Central memory CD4-positive, alpha-beta T cell (primary cell): ENCODE data around the gene CISD3.
A peak's percentile ranks its signal among the peaks of the same experiment; 100 is the strongest.

Experiments used
- DNase-seq: peaks from one replicate; pipeline ENCODE4 v3.0.0; 2022

The CISD3 gene

GRCh38 chr17:38728290-38728831, 1.8 kb upstream of the CISD3 start:
- DNase-seq = peak; percentile 85

- DNase-seq = no peak
Observed at GRCh38 chr17:38729368-38729885, 714 bp upstream of the CISD3 start.

DNA sequence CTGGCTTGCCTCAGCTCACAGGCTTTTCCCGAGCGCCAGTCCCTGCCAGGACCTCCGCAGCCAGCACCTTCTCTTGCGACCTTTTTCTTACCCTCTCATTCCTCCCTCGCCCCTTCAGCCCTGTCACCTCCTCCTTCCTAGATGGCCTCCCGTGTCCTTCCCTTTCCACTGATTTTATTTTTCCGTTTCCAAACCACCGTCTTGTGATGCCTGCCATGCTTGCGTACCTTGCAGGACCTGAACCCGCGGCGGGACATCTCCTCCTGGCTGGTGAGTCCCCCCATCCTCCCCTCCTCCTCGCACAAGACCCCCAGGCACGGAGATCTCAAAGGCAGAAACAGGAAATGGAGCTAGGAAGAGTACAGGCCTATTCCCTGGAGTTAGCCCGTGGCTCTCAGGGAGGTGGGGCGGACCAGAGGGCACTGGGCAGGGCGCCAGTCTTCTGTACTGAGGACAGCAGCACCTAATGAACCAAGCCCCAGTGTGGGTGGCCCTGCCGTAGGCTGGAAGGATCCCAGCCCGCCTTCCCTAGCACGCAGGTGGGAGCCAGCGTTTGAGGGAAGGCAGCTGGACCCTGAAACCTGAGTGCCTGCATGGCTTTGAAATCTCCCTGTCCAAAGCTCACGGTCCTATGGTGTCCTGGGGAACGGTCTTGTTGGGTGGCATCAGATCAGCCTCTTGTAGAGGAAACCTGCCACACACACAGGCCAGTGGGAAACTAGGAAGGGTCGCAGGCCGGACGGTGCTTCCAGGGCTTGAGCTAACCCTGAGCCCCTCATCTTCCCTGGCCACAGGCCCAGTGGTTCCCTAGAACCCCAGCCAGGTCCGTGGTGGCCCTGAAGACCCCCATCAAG, 612 bp downstream of the CISD3 start:
- no peak for DNase-seq

GRCh38 chr17:38731526-38732294, 1.6 kb downstream of the CISD3 start:
- DNase-seq = no peak

- no peak for DNase-seq
Observed at GRCh38 chr17:38732376-38733281, 2.5 kb downstream of the CISD3 start.

GRCh38 chr17:38733282-38733981, 3.3 kb downstream of the CISD3 start:
- no peak for DNase-seq

DNA sequence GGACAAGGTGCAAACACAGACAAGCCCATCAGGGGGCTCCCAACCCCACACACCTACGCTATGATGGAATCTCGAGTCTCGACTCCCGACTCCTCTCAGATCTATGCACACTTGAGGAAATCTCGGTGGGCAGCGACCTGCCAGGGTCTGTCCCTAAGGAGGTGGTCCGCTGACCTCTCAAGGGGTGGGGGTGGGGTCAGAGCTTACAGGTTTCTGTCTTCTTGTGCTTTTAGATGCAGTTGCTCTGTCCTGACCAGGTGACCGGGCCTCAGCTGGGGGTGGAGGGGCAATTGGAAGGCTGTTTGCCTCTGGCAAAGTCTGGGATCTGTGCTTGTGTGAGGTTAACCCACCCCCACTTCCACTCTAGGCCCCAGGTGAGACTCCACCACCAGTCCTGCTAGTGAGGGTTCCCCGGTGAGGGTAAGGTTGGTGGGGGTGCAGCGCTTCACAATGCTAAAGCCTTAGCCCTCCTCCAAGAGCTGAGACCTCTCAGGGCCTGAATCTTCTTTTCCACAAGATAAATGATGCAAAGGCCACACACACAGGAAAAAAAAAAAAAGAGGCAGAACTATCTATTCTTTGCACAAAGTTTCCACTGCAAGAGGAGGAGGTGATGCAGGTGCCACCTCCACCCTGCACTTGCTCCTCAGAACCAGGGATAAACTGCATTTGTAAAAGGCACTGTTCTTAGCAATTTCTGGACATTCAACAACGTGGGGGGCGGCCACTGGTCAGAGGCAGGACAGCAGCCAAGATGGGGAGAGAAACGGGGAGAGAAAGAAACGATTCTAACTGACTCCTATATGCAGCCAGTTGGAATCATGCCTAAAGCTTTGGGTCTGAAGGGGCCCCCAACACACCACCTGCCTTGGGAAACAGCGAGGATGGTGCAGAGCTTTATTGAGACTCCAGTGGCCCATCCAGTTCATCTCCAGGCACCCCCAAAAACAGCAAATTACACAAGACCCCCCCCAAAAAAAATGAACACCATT, 4.1 kb downstream of the CISD3 start:
- DNase-seq = no peak

GRCh38 chr17:38735161-38735997, 5.2 kb downstream of the CISD3 start:
- peak; percentile 53 for DNase-seq

GRCh38 chr17:38738007-38738662, 8.0 kb downstream of the CISD3 start:
- no peak for DNase-seq

- no peak for DNase-seq
Observed at GRCh38 chr17:38738686-38739085, 8.5 kb downstream of the CISD3 start.

DNA sequence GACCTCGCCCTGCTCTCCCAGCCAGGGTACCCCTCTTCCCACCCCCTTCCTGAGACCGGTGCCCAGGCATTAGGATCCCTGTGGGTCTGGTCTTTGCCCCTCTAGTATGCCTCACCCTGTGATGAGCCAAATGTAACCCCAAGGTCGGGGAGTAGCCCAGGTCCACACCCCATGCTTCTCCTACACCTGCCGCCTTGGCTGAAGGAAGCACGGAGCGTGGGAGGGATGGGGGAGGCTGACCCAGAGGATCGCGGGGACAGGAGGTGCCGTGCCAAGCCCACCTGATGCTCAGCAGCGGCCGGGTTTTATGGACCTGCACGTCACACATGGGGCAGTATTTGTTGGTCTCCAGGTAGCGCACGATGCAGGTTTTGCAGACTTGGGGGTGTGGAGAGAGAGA, 9.2 kb downstream of the CISD3 start:
- no peak for DNase-seq

DNA sequence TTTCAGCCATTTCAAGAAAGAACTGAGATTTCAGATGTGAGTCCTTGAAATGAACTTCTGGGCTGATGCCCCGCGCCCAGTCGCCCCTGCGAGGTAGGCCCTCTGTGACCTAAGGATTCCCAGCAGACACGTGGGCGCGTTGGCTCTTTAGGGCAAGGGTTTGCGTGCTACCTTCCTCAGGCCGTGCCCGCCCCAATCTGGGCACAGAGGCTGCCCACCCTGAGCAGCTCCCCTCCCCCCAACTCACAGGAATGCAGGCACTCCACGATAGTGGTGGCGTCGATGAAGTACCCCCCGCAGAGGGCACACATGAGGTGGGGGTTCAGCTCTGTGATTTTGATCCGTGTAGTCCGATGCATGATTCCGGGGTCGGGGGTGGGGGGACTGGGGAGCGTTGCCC, 9.9 kb downstream of the CISD3 start:
- DNase-seq = no peak

- no peak for DNase-seq
Observed at GRCh38 chr17:38740806-38741205, 10.7 kb downstream of the CISD3 start.

DNA sequence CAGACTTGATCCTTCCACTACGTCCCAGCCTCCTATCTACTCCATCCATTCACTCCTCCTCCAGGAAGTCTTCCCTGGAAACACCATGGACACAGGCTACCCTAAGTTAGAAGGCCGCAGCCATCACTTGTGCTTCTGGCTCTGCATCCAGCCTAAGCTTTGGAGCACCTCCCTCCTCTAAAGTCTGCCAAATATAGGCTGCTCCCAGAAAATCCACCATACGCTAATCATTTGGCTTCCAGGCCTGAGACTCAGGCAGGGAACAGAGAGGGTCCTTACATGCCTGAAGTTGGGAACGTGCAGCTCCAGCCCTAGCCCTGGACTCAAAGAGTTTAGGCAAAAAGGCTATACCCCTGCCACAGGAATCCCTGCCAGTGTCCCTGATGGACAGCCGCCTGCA, 11.3 kb downstream of the CISD3 start:
- DNase-seq = no peak

- DNase-seq = no peak
Observed at GRCh38 chr17:38741921-38742410, 11.8 kb downstream of the CISD3 start.

DNA sequence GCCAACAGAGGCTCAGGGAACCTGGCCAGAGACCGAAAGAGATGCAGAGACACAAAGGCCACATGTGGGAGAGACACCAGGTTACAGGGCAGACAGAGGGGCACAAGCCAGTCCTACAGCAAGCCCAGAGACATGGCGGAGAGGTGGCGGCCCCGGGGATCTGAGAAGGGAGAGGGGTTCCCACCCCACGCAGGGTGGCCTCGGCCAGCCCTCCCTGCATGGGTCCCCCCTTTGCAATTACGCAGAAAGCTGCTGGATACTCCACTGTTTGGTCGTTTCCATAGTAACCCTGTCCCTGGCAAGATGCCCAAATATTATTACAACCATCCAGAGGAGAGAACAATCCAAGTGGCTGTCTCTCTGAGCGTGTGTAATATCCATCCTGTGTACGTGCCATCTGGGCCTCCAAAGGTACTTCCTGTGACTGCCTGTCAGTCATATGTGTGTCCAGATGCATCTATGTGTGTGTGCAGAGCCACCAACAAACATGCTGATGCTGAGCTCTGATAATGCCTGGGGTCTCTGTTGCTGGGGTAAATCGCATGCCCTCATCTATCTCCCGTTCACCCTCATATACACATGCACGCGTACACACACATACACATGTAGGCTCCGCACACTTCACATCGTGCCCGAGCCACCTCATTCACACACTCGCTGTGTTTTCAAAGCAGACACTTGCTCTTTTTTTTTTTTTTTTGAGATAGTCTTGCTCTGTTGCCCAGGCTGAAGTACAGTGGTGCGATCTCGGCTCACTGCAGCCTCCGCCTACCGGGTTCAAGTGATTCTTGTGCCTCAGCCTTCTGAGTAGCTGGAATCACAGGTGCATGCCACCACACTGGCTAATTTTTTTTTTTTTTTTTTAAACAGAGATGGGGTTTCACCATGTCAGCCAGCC, 12.5 kb downstream of the CISD3 start:
- DNase-seq = no peak

- no peak for DNase-seq
Observed at GRCh38 chr17:38743556-38744171, 13.5 kb downstream of the CISD3 start.
